ENCODE data around the gene SPG7. TPM values are rescaled to one million over a fixed set of nuclear protein-coding genes. Genes with fewer than 3 reads are reported as not detected.
A peak's percentile ranks its signal among the peaks of the same experiment; 100 is the strongest.
"Not testable (repeated sequence)": the region's sequence is repeated elsewhere in the genome, so short reads cannot be mapped to it uniquely, and the experiment has no call there.

SPG7 gene
- total RNA-seq, 1 donor from 2014 or later, result 96.1 TPM

- Mint-ChIP-seq H3K4me3 (ENCODE audit: unreplicated experiment) (no peak overlapping the region), H3K4me1 (ENCODE audit: low read depth, unreplicated experiment) (peaks cover 10% of the 10 kb centered on the region), H3K27me3 (ENCODE audit: low read depth, unreplicated experiment) (no peaks in the 10 kb centered on the region)
These were observed 76.8 kb downstream of the SPG7 start for GRCh38 chr16:89584768-89585549.

DNA sequence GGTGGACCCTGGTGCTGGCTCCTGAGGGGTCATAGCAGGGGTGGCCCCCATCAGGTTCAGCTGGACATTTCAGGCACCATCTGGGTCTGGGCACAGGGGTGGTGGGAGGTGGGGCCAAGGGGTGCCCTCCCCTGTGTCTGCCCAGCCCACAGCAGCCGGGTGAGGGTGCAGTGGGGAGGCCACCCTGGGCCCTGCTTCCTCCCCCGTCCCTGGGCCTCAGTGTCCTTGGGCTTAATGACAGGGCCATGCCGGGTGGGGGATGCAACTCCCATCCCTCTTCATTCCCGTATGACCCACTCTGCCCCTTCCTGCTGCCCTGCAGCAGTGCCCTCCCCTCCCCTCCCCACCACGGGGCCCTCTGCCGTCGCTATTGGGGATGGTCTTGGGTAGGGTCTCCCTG is 78.0 kb downstream of the SPG7 start:
- H4K20me1 ChIP-seq (ENCODE audit: insufficient read depth, low read length), result no peaks in the 10 kb centered on the region
- no peaks in the 10 kb centered on the region for H3K27me3 ChIP-seq (ENCODE audit: insufficient read depth, low read length)
- H3K27ac ChIP-seq (ENCODE audit: low read depth, low read length), result no peak overlapping the region
- DNase-seq (ENCODE audit: low read depth) (no peak), FAIRE-seq (no peak)
- no peak overlapping the region for H3K4me3 ChIP-seq (ENCODE audit: insufficient read depth, low read depth, low read length)
- TF ChIP-seq, protein P1, sequence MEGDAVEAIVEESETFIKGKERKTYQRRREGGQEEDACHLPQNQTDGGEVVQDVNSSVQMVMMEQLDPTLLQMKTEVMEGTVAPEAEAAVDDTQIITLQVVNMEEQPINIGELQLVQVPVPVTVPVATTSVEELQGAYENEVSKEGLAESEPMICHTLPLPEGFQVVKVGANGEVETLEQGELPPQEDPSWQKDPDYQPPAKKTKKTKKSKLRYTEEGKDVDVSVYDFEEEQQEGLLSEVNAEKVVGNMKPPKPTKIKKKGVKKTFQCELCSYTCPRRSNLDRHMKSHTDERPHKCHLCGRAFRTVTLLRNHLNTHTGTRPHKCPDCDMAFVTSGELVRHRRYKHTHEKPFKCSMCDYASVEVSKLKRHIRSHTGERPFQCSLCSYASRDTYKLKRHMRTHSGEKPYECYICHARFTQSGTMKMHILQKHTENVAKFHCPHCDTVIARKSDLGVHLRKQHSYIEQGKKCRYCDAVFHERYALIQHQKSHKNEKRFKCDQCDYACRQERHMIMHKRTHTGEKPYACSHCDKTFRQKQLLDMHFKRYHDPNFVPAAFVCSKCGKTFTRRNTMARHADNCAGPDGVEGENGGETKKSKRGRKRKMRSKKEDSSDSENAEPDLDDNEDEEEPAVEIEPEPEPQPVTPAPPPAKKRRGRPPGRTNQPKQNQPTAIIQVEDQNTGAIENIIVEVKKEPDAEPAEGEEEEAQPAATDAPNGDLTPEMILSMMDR (IDR thresholded peaks at IDR 0.05; ENCODE audit: insufficient read depth, low read depth, low read length), result no peak
- TF ChIP-seq EZH2 (IDR thresholded peaks at IDR 0.05; ENCODE audit: insufficient read depth, low read length), result no peak
- no peak overlapping the region for H3K9ac ChIP-seq (ENCODE audit: low read length)
- no peaks in the 10 kb centered on the region for H3K27me3 Mint-ChIP-seq (ENCODE audit: low read depth, unreplicated experiment)
- H3K4me1 Mint-ChIP-seq (ENCODE audit: low read depth, unreplicated experiment), result peaks cover 10% of the 10 kb centered on the region
- H3K79me2 ChIP-seq (ENCODE audit: insufficient read depth, low read length), result no peaks in the 10 kb centered on the region
- no peaks in the 10 kb centered on the region for H3K9me3 Mint-ChIP-seq (ENCODE audit: unreplicated experiment)
- no peaks in the 10 kb centered on the region for H3K36me3 ChIP-seq (ENCODE audit: insufficient read depth, low read length)
- no peak overlapping the region for H3K4me3 Mint-ChIP-seq (ENCODE audit: unreplicated experiment)
- no peaks in the 10 kb centered on the region for H3K9me3 ChIP-seq (ENCODE audit: insufficient read depth, low read depth, low read length)
- no peak overlapping the region for H3K27ac Mint-ChIP-seq (ENCODE audit: unreplicated experiment)
- H3K36me3 Mint-ChIP-seq (ENCODE audit: low read depth, unreplicated experiment), result no peaks in the 10 kb centered on the region
- H3K4me2 ChIP-seq (ENCODE audit: low read length), result no peak overlapping the region
- H2AFZ ChIP-seq (ENCODE audit: low read depth, low read length), result no peak overlapping the region
- H3K4me1 ChIP-seq (ENCODE audit: insufficient read depth, low read length), result peaks cover 13% of the 10 kb centered on the region

More at GRCh38 chr16:89584768-89585549, 76.8 kb downstream of the SPG7 start:
- Histone ChIP-seq H3K27me3 (ENCODE audit: insufficient read depth, low read length) (no peaks in the 10 kb centered on the region), H3K27ac (ENCODE audit: low read depth, low read length) (no peak overlapping the region), H2AFZ (ENCODE audit: low read depth, low read length) (peak overlapping the region; percentile 16), H3K4me2 (ENCODE audit: low read length) (no peak overlapping the region), H3K36me3 (ENCODE audit: insufficient read depth, low read length) (no peaks in the 10 kb centered on the region), H3K79me2 (ENCODE audit: insufficient read depth, low read length) (no peaks in the 10 kb centered on the region), H3K9ac (ENCODE audit: low read length) (no peak overlapping the region), H3K9me3 (ENCODE audit: insufficient read depth, low read depth, low read length) (no peaks in the 10 kb centered on the region), H4K20me1 (ENCODE audit: insufficient read depth, low read length) (no peaks in the 10 kb centered on the region), H3K4me3 (ENCODE audit: insufficient read depth, low read depth, low read length) (no peak overlapping the region), H3K4me1 (ENCODE audit: insufficient read depth, low read length) (peaks cover 17% of the 10 kb centered on the region)
- FAIRE-seq, result no peak
- no peak for TF ChIP-seq EZH2 (IDR thresholded peaks at IDR 0.05; ENCODE audit: insufficient read depth, low read length)
- TF ChIP-seq, protein P1 (IDR thresholded peaks at IDR 0.05; ENCODE audit: insufficient read depth, low read depth, low read length), result no peak
- DNase-seq (ENCODE audit: low read depth), result peak; percentile 47
- H3K36me3 Mint-ChIP-seq (ENCODE audit: low read depth, unreplicated experiment), result no peaks in the 10 kb centered on the region
- H3K9me3 Mint-ChIP-seq (ENCODE audit: unreplicated experiment), result no peaks in the 10 kb centered on the region
- H3K27ac Mint-ChIP-seq (ENCODE audit: unreplicated experiment), result no peak overlapping the region

DNA sequence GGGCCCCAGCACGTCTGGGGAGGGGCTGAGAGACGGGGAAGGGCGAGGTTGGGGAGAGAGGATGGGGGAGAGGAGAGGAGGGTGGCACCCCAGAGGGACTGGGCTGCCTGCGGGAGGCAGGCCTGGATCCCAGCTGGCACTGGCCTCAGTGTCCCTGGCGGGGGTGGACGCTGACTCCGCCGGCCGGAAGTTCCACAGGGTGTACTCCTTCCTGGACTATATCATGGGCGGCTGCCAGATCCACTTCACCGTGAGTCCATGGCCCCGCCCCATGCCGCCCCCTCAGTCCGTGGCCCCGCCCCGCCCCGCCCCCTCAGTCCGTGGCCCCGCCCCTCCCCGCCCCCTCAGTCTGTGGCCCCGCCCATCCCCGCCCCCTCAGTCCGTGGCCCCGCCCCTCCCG is 78.7 kb downstream of the SPG7 start:
- Histone ChIP-seq H3K4me1 (ENCODE audit: insufficient read depth, low read length) (peaks cover 8% of the 10 kb centered on the region), H3K9ac (ENCODE audit: low read length) (no peak overlapping the region), H3K36me3 (ENCODE audit: insufficient read depth, low read length) (no peaks in the 10 kb centered on the region), H3K4me3 (ENCODE audit: insufficient read depth, low read depth, low read length) (no peak overlapping the region), H4K20me1 (ENCODE audit: insufficient read depth, low read length) (no peaks in the 10 kb centered on the region), H3K4me2 (ENCODE audit: low read length) (no peak overlapping the region), H2AFZ (ENCODE audit: low read depth, low read length) (no peak overlapping the region), H3K27me3 (ENCODE audit: insufficient read depth, low read length) (no peaks in the 10 kb centered on the region), H3K27ac (ENCODE audit: low read depth, low read length) (no peak overlapping the region), H3K79me2 (ENCODE audit: insufficient read depth, low read length) (no peaks in the 10 kb centered on the region), H3K9me3 (ENCODE audit: insufficient read depth, low read depth, low read length) (no peaks in the 10 kb centered on the region)
- Mint-ChIP-seq H3K27me3 (ENCODE audit: low read depth, unreplicated experiment) (no peaks in the 10 kb centered on the region), H3K27ac (ENCODE audit: unreplicated experiment) (no peak overlapping the region), H3K4me1 (ENCODE audit: low read depth, unreplicated experiment) (peaks cover 7% of the 10 kb centered on the region), H3K4me3 (ENCODE audit: unreplicated experiment) (no peak overlapping the region), H3K9me3 (ENCODE audit: unreplicated experiment) (no peaks in the 10 kb centered on the region), H3K36me3 (ENCODE audit: low read depth, unreplicated experiment) (no peaks in the 10 kb centered on the region)
- no peak for FAIRE-seq
- TF ChIP-seq, protein P1 (IDR thresholded peaks at IDR 0.05; ENCODE audit: insufficient read depth, low read depth, low read length), result no peak
- no peak for TF ChIP-seq EZH2 (IDR thresholded peaks at IDR 0.05; ENCODE audit: insufficient read depth, low read length)
- no peak for DNase-seq (ENCODE audit: low read depth)

DNA sequence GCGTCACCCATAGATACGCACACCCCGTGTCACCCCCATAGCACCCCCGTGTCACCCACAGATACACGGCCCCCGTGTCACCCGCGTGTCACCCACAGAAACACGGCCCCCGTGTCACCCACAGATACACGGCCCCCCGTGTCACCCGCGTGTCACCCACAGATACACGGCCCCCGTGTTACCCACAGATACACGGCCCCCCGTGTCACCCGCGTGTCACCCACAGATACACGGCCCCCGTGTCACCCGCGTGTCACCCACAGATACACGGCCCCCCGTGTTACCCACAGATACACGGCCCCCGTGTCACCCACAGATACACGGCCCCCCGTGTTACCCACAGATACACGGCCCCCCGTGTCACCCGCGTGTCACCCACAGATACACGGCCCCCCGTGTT is 79.5 kb downstream of the SPG7 start:
- not testable (repeated sequence) for H3K27me3 ChIP-seq (ENCODE audit: insufficient read depth, low read length); H3K27ac ChIP-seq (ENCODE audit: low read depth, low read length); H3K4me2 ChIP-seq (ENCODE audit: low read length); H3K79me2 ChIP-seq (ENCODE audit: insufficient read depth, low read length); H3K9me3 Mint-ChIP-seq (ENCODE audit: unreplicated experiment); H3K4me1 Mint-ChIP-seq (ENCODE audit: low read depth, unreplicated experiment); H2AFZ ChIP-seq (ENCODE audit: low read depth, low read length); H3K36me3 Mint-ChIP-seq (ENCODE audit: low read depth, unreplicated experiment); H3K9me3 ChIP-seq (ENCODE audit: insufficient read depth, low read depth, low read length); H3K4me1 ChIP-seq (ENCODE audit: insufficient read depth, low read length); H3K9ac ChIP-seq (ENCODE audit: low read length); DNase-seq (ENCODE audit: low read depth); H3K27me3 Mint-ChIP-seq (ENCODE audit: low read depth, unreplicated experiment); H4K20me1 ChIP-seq (ENCODE audit: insufficient read depth, low read length); H3K4me3 ChIP-seq (ENCODE audit: insufficient read depth, low read depth, low read length); FAIRE-seq; H3K36me3 ChIP-seq (ENCODE audit: insufficient read depth, low read length); H3K4me3 Mint-ChIP-seq (ENCODE audit: unreplicated experiment); H3K27ac Mint-ChIP-seq (ENCODE audit: unreplicated experiment)

Measured in astrocyte (in vitro differentiated cells and primary cell).